Measurements from ENCODE around the gene KCNN1.

KCNN1 gene

DNA sequence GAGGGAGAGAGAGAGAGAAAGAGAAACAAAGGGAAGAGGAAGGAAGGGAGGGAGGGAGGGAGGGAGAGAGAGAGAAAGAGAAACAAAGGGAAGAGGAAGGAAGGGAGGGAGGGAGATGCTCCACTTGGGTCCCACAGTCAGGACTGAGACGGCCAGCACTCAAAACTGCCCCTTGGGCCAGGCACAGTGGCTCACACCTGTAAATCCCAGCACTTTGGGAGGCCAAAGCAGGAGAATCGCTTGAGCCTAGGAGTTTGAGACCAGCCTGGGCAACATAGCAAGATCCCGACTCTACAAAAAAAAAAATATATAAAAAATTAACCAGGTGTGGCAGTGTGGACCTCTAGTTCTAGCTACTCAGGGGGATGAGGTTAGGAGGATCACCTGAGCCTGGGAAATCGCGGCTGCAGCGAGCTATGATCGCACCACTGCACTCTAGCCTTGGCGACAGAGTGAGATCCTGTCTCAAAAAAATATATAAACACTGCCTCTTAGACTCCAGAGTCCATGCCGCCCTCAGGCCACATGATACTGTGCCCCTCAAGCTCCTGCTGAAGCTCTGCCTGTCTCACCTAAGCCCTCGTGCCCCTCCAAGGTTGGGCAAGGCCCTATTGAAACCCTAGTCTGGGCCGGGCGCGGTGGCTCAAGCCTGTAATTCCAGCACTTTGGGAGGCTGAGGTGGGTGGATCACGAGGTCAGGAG is 49.5 kb downstream of the KCNN1 start:
- Histone ChIP-seq H3K27me3 (ENCODE audit: insufficient read depth, low read length) (no peaks in the 10 kb centered on the region), H3K9me2 (ENCODE audit: low read depth, low read length) (no peaks in the 10 kb centered on the region), H3F3A (ENCODE audit: insufficient read depth, low read length) (no peaks in the 10 kb centered on the region), H3K36me3 (ENCODE audit: insufficient read depth, low read length) (peaks cover 34% of the 10 kb centered on the region), H4K20me1 (ENCODE audit: insufficient read depth, low read length) (no peaks in the 10 kb centered on the region), H2AFZ (ENCODE audit: low read length) (no peak overlapping the region), H3K79me2 (ENCODE audit: insufficient read depth, low read length) (no peaks in the 10 kb centered on the region), H3K4me2 (ENCODE audit: low read length) (no peak overlapping the region), H3K9ac (ENCODE audit: low read length) (no peak overlapping the region), H3K9me3 (ENCODE audit: low read length) (no peaks in the 10 kb centered on the region), H3K27ac (ENCODE audit: low read depth, low read length, poor library complexity, severe bottlenecking) (peak overlapping the region; percentile 16), H3K4me1 (ENCODE audit: insufficient read depth, low read length, severe bottlenecking) (peaks cover 13% of the 10 kb centered on the region), H3K4me3 (ENCODE audit: low read depth, low read length, poor library complexity, severe bottlenecking) (no peak overlapping the region)
- no peak for TF ChIP-seq CTCF (IDR thresholded peaks at IDR 0.05; ENCODE audit: low read length)
- TF ChIP-seq EZH2 (IDR thresholded peaks at IDR 0.05; ENCODE audit: borderline replicate concordance, low read length) = no peak

DNA sequence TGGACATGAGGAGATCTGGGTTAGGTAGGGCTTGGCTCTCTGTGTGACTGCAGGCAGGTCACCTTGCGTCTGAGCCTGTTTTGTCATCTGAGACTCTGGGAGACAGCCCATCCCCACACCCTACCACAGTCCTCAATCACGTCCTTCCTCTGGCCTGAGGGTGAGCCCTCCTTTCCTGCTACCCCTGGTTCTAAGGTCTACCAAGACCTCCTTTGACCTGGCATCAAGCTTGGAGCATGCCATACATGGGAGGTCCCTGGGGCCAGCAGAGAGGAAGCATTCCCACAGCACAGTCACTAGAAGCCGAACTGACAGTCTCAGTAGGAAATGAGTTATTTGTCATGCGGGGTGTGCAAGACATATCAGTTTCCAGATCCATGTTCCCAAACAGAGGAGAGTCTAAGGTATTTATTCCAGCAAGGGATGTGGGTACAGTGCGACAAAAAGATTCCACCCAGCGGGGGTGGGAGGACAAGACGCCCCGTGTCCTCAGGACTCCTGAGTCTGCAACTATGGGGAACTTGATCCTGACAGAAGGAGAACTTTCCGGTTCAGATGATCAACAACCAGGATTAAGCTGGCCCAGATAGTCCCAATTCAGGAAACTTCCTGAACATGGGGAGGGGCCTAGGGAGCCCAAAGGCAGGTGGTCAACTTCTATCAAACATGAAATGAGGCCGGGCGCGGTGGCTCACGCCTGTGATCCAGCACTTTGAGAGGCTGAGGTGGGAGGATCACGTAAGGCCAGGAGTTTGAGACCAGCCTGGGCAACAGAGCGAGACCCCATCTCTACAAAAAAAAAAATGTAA is 50.6 kb downstream of the KCNN1 start:
- Histone ChIP-seq H4K20me1 (ENCODE audit: insufficient read depth, low read length) (no peaks in the 10 kb centered on the region), H3K27ac (ENCODE audit: low read depth, low read length, poor library complexity, severe bottlenecking) (peak overlapping the region; percentile 51), H3F3A (ENCODE audit: insufficient read depth, low read length) (no peaks in the 10 kb centered on the region), H3K9ac (ENCODE audit: low read length) (no peak overlapping the region), H3K79me2 (ENCODE audit: insufficient read depth, low read length) (no peaks in the 10 kb centered on the region), H3K36me3 (ENCODE audit: insufficient read depth, low read length) (peaks cover 28% of the 10 kb centered on the region), H2AFZ (ENCODE audit: low read length) (no peak overlapping the region), H3K9me3 (ENCODE audit: low read length) (no peaks in the 10 kb centered on the region), H3K27me3 (ENCODE audit: insufficient read depth, low read length) (no peaks in the 10 kb centered on the region), H3K4me1 (ENCODE audit: insufficient read depth, low read length, severe bottlenecking) (peaks cover 22% of the 10 kb centered on the region), H3K4me2 (ENCODE audit: low read length) (no peak overlapping the region), H3K4me3 (ENCODE audit: low read depth, low read length, poor library complexity, severe bottlenecking) (no peak overlapping the region), H3K9me2 (ENCODE audit: low read depth, low read length) (no peaks in the 10 kb centered on the region)
- TF ChIP-seq CTCF (IDR thresholded peaks at IDR 0.05; ENCODE audit: low read length) = no peak
- TF ChIP-seq EZH2 (IDR thresholded peaks at IDR 0.05; ENCODE audit: borderline replicate concordance, low read length) = no peak

DNA sequence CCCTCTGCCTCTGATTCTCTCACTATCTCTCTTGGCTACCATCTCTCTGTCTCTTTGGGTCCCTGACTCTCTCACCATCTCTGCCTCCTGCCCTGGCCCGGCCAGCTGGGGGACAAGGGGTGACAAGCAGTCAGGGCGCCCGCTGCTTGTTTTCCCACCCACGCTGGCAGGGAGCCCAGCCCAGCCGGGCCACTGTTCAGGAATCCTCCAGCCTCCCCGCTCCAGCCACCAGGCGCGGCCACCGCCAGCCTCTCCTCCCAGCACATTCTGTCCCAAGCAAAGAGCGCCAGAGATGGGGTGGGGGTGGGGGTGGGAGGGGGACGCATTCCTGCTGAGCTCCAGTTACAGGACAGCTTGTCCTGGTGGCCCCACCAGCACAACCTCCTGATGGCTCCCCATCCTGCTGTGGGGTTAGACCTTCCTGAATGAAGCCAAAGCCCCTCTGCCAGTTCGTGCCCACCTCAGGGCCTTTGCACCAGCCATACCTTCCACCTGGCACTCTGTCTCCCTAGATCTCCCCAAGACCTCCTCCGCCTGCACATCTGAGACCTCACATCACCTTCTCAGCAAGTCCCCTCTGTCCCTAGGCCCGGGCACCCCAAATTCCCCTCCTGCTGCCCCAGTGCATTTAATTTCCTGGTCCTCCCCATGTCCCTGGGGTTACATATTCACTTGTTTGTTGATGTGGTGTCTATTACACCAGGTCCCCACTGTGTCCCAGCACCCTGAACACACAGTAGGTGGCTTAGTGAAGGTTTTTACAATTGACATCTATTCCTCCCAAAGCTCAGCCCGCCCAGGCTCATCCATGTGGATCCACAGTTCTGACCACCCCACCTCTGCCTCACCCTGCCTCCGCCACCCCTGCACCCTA is 53.5 kb downstream of the KCNN1 start:
- Histone ChIP-seq H3K4me1 (ENCODE audit: insufficient read depth, low read length, severe bottlenecking) (peaks cover 44% of the 10 kb centered on the region), H3K36me3 (ENCODE audit: insufficient read depth, low read length) (peaks cover 4% of the 10 kb centered on the region; the same call in 1 of the 2 replicates), H3K79me2 (ENCODE audit: insufficient read depth, low read length) (no peaks in the 10 kb centered on the region), H3K9ac (ENCODE audit: low read length) (peak overlapping the region; percentile 88; the same call in 1 of the 2 replicates), H3K4me3 (ENCODE audit: low read depth, low read length, poor library complexity, severe bottlenecking) (no peak overlapping the region), H3K27ac (ENCODE audit: low read depth, low read length, poor library complexity, severe bottlenecking) (peak overlapping the region; percentile 92), H3F3A (ENCODE audit: insufficient read depth, low read length) (no peaks in the 10 kb centered on the region), H3K4me2 (ENCODE audit: low read length) (peak overlapping the region; percentile 86; the same call in 1 of the 2 replicates), H4K20me1 (ENCODE audit: insufficient read depth, low read length) (no peaks in the 10 kb centered on the region), H3K9me3 (ENCODE audit: low read length) (no peaks in the 10 kb centered on the region), H3K9me2 (ENCODE audit: low read depth, low read length) (no peaks in the 10 kb centered on the region), H3K27me3 (ENCODE audit: insufficient read depth, low read length) (no peaks in the 10 kb centered on the region), H2AFZ (ENCODE audit: low read length) (0 out of 2 replicates have a peak overlapping the region, but pooled peaks have one; percentile 79)
- no peak for TF ChIP-seq CTCF (IDR thresholded peaks at IDR 0.05; ENCODE audit: low read length)
- TF ChIP-seq EZH2 (IDR thresholded peaks at IDR 0.05; ENCODE audit: borderline replicate concordance, low read length) = no peak
